ENCODE results near the gene NSD1.
A peak's percentile ranks its signal among the peaks of the same experiment; 100 is the strongest.
"Not testable (repeated sequence)": the region's sequence is repeated elsewhere in the genome, so short reads cannot be mapped to it uniquely, and the experiment has no call there.

NSD1 gene

DNA sequence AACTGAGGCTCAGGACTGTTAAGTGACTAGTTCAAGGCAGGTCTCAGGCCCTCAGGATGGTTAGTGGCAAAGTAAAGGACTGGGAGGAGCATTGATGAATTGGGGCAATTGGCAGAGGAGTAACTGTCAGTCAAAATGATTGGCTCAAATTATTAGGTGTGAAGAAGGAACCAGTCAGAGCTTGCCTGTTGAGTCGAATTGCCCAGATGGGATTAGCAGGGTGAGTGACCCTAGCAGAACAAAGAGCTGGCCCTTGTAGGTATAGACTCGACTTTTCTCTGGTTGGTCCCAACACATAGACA, 2.6 kb upstream of the NSD1 start:
- DNase-seq = no peak

GRCh38 chr5:177131352-177132135, 2.0 kb upstream of the NSD1 start:
- DNase-seq = no peak

- no peak for DNase-seq
Measured at GRCh38 chr5:177132136-177133095, 1.2 kb upstream of the NSD1 start.

- DNase-seq = peak in 1 of 2 experiments; percentile 14
Measured at GRCh38 chr5:177133853-177134696, 502 bp downstream of the NSD1 start.

DNA sequence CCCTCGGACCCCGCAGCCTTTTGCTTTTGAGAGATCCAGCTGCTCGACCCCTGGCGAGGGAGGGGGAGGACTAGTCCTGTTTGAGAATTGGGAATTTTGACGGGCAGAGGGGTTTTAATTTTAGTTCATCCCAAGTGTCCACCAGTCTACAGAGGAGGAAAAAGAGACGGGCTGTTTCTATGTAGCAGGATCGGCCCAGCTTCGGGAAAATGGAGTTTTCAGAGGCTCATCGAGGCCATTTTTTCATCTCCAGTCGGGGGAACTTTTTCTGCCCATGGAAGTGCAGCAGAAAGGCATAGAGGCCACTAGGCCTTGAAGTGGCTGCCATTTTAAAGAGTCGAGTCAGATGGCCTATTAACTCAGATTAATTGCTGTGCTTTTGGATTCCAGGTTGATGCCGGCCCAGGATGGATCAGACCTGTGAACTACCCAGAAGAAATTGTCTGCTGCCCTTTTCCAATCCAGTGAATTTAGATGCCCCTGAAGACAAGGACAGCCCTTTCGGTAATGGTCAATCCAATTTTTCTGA, 1.2 kb downstream of the NSD1 start:
- DNase-seq = no peak

DNA sequence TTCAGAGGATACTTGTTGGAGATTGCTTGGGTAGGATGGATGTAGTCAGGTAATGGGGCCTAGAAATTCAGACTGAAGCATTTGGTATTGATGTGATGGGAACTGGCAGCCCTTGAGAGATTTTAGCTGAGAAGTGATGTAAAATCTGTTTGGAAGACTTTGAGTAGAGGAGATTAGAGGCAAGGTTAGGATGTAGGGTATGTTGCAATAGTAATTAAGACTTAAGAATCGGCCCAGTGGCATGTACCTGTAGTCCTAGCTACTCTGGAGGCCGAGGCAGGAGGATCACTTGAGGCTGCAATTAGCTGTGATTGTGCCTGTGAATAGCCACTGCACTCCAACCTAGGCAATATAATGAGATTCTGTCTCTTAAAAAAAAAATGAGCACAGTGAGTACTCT, 6.7 kb downstream of the NSD1 start:
- DNase-seq = no peak

- no peak for DNase-seq
Measured at GRCh38 chr5:177141496-177141895, 7.9 kb downstream of the NSD1 start.

DNA sequence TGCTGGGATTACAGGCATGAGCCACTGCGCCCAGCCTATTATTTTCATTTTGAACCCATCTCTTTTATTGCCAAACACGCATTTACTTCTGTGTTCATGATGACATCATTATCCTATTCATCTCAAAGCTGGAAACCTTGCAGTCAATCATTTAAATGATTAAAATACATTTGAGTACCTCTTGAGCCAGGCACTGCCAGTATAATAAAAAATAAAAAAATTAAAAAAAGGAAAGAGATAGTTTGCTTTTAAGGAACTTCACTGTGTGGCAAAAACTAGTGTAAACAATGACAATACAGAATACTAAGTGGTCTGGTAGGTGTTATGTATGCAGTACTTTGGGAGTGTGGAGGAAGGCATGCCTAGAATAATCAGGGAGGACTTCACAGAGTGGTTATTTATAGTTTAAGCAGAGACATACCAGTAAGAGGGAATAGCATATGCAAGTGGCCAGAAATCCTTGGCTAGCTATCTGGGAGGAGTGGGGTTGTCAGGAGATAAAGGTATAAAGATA, 8.6 kb downstream of the NSD1 start:
- no peak for DNase-seq

DNA sequence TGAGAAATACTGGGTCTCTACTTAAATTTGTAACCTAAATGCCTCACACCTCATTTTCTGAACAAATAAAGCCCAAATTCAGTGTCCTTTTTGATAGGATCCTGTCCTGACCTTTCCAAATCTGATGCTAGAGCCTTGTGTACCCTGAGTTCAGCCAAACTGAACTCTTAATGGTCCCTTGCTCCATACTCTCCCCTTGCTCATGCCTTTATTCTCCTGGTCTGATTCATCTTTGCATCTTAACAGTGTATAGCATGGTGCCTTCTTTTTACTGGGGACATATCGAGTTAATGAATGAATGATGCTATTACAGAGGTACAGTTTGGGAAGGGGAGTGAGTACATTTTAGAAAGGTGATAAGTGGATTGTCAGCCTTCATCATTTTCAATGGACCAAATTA, 9.2 kb downstream of the NSD1 start:
- no peak for DNase-seq

GRCh38 chr5:177146891-177147638, 13.5 kb downstream of the NSD1 start:
- DNase-seq = no peak

DNA sequence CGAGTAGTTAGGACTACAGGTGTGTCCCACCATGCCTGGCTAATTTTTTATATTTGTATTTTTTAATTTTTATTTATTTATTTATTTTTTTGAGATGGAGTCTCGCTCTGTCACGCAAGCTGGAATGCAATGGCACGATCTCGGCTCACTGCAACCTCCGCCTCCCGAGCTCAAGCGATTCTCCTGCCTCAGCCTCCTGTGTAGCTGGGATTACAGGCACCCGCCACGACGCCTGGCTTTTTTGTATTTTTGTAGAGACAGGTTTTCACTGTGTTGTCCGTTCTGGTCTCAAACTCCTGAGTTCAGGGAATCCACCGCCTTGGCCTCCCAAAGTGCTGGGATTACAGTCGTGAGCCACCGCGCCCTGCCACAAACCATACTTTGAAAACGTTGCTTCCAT, 16.5 kb downstream of the NSD1 start:
- not testable (repeated sequence) for DNase-seq

DNA sequence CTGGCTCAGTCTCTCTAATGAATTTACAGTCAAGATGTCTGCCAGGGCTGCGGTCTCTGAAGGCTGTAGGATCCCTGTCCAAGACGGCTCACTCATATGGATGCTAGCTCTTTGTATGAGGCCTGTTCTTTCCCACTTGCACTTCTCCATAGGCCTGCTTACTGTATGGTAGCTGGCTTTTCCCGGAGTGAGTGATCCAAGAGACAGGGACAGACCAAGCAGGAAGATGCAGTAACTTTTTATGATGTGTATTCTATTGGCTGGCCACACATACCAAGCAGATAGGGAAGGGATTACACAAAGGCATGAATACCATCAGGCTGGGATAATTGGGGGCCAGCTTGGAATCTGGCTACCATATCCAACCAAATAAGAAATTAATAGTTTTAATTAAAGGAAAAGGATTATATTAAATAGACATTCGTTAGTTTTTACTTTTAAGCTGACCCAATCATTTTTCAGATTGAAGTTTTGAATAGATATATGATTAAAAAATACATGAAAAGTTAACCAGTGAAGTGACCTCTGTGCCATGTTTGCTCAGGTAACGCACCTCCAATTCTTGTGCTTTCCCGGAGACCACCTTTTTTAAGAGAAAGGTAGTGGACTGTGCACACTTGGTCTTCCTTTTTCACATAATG, 20.6 kb downstream of the NSD1 start:
- DNase-seq = no peak

GRCh38 chr5:177162379-177162778, 28.8 kb downstream of the NSD1 start:
- no peak for DNase-seq

GRCh38 chr5:177163500-177163899, 29.9 kb downstream of the NSD1 start:
- DNase-seq = no peak

DNA sequence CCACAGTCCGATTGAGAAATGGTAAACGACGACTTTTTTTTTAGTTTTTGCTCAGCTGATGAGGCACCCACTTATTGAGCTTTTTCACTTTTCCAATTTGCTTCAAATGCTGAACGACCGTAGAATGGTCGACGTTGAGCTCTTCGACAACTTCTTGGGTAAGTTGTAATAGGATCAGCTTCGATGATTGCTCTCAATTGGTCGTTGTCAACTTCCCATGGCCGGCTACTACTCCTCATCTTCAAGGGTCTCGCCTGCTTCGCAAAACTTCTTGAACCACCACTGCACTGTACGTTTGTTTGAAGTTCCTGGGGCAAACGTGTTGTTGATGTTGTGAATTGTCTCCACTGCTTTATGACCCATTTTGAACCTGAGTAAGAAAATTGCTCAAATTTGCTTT, 35.7 kb downstream of the NSD1 start:
- DNase-seq = no peak

GRCh38 chr5:177171961-177172360, 38.4 kb downstream of the NSD1 start:
- DNase-seq = no peak

DNA sequence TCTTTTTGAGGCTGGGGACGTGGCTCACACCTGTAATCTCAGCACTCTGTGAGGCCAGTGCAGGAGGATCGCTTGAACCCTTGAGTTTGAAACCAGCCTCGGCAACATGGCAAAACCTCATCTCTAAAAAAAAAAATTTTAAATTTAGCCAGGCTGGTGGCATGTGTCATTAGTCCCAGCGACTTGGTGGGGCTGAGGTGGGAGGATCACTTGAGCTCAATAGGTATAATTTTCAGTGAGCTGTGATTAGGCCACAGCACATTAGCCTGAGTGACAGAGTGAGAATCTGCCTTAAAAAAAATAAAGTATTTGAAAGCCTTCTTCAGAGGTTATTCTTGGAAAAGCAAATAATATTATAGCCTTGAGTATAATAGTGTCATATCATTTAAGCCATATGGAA, 41.8 kb downstream of the NSD1 start:
- no peak for DNase-seq

GRCh38 chr5:177176175-177176711, 42.7 kb downstream of the NSD1 start:
- no peak for DNase-seq

DNA sequence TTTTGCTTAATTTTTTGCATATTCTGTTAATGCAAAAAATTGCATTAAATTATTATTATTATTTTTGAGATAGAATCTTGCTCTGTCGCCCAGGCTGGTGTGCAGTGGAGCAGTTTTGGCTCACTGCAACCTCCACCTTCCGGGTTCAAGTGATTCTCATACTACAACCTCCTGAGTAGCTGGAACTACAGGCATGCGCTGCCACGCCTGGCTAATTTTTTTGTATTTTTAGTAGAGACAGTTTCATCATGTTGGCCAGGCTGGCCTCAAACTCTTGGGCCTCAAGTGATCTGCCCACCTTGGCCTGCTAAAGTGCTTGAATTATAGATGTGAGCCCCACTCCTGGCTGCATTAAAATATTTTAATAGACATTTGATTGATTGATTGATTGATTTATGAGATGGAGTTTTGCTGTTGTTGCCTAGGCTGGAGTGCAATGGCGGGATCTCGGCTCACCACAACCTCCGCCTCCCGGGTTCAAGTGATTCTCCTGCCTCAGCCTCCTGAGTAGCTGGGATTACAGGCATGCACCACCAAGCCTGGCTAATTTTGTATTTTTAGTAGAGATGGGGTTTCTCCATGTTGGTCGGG, 44.4 kb downstream of the NSD1 start:
- not testable (repeated sequence) for DNase-seq

DNA sequence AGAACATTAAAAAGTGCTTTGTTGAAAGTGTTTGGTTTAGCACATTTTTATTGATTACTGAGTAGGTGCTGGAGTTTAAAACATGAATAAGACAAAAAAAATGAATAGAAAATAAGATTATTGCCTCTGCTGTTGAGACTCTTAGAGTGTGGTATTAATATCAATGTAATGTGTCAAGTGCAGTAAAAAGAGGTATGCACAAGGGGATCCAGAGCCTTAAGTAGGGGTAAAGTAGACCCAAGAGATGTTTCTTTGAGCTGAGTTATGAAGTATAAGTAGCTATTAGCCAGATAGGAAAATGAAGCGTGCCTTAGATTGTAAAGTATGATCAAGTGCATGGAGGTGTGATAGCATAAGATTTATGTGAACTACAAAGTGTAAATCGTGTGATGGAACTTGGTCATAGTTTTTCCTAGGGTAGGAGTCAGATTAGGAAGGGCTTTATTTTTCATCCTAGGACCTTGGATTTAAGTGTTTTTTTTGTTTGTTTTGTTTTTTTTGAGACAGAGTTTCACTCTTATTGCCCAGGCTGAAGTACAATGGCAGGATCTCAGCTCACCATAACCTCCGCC, 45.2 kb downstream of the NSD1 start:
- DNase-seq = no peak
